Thyroid gland (tissue), 4 donors: ENCODE measurements around the gene TAF9. TPM values are rescaled to one million over a fixed set of nuclear protein-coding genes. Genes with fewer than 3 reads are reported as not detected.

Source experiments
- DNase-seq, 2 donors: peaks; one replicate each; pipeline ENCODE4 v3.0.0-alpha.2; 2019
- H3K27ac ChIP-seq, 3 donors: fragments of 200-600 bp; sonication (generic); 1 replicate in 2 of 3; 2 replicates in 1 of 3; pipeline ENCODE4 v1.5.1; 2016 to 2019; ENCODE audit warnings: mild to moderate bottlenecking in 1 of 3, moderate library complexity in 1 of 3
- H3K27me3 ChIP-seq: fragments of 200-600 bp; sonication (generic); one replicate; pipeline ENCODE4 v1.5.1; 2019
- H3K36me3 ChIP-seq, 2 donors: fragments of 200-600 bp; sonication (generic); one replicate each; pipeline ENCODE4 v1.5.1; 2016 to 2019
- H3K4me1 ChIP-seq, 2 donors: fragments of 200-600 bp; sonication (generic); one replicate each; pipeline ENCODE4 v1.5.1; 2017 to 2019
- H3K4me3 ChIP-seq, 3 donors: fragments of 200-600 bp; sonication (generic); replicated peaks in 1 of 3; 1 replicate in 2 of 3; 2 replicates in 1 of 3; pipeline ENCODE4 v1.5.1; 2016; ENCODE audit warnings: mild to moderate bottlenecking in 1 of 3
- H3K9me3 ChIP-seq: fragments of 200-600 bp; sonication (generic); one replicate; pipeline ENCODE4 v1.5.1; 2017
- POLR2A ChIP-seq, 2 donors: fragments of 450-650 bp; IDR thresholded peaks; one replicate each; pipeline ENCODE4 v1.6.1; 2017; ENCODE audit warnings: antibody characterized with exemption in 2 of 2, mild to moderate bottlenecking in 2 of 2, moderate library complexity in 1 of 2
- WGBS, 2 donors: methylation state at CpG; one replicate each; pipeline ENCODE4 v1.1.5; 2017; 5-methylcytosine and 5-hydroxymethylcytosine counted together
- intact Hi-C: fragments of 100-400 bp; cut with DNase I; formaldehyde crosslinking; loops from one replicate; pipeline ENCODE4 v1.15.1; 2023
- total RNA-seq, 4 donors: library from RNA; depleted of rRNA; stranded (reverse); fragments of >200 nt; gene quantifications; one replicate each; pipeline ENCODE4 v1.2.3, GENCODE V29; 2016
- TF ChIP-seq, protein P1 (sequence below), 6 experiments: fragments of 200-600 bp in 3 of 6; fragments of 450-650 bp in 3 of 6; sonication (generic) in 3 of 6; IDR thresholded peaks; one replicate each; pipeline ENCODE4 v1.5.1; 2016 to 2019; ENCODE audit warnings: antibody characterized with exemption in 6 of 6, mild to moderate bottlenecking in 2 of 6, inconsistent platforms in 1 of 6, moderate library complexity in 1 of 6

Gene TAF9, protein sequence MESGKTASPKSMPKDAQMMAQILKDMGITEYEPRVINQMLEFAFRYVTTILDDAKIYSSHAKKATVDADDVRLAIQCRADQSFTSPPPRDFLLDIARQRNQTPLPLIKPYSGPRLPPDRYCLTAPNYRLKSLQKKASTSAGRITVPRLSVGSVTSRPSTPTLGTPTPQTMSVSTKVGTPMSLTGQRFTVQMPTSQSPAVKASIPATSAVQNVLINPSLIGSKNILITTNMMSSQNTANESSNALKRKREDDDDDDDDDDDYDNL
- 10 to 100 TPM; 29.2 to 41.4 (median 39.2) TPM for total RNA-seq

DNA sequence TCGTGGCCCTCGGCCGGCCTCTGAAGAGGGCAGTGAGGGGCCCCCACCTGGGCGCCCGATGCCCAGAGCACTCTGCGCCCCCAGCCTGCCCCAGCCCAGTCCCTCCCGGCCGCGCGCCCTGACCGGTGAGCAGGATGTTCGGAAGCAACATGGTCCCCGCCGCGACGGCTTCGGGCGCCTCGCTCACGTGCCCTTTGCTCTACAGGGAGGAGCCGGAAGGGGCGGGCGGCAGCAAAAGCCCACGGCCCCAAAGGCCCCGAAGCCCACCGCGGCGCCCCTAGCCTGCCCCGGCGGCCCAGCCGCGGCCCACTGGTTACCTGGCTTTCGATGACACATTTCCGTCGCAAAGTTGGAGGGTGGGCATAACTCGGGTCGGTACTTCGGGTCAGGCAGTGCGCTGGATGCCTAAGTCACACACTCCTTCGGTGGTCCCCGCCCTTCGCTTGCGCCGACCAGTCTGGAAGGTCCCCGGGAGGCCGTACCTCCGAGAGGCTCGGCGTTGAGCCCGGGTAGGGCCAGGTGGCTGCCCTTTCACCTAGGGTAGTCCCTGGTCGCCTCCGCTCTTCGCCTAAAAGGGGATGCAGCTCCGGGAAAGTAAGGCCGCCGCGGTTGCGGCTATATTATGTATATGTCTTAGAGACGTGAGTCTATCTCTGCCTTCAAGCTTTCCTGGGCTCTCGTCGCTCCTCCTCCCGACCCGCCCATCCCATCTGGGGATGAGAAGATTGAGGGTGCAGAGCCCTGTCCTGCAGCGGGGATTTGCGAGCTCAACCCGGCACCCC lies at the start of gene TAF9, which contains the start of the genes AK6 and RAD17:
Gene TAF9, minus strand, starts transcription at position 181 of the 782 bp plus-strand sequence. CDS start 3,783 bp downstream, outside the sequence.
Gene AK6, minus strand, starts transcription at position 181 of the 782 bp plus-strand sequence. Its CDS starts 30 bp downstream, at position 151.
Gene RAD17, plus strand, starts transcription at position 479 of the 782 bp plus-strand sequence. CDS start 2,391 bp downstream, outside the sequence.
- intact Hi-C loops: no loop called here
- peak within 1 kb of the TSS; percentile 97 to 99 (median 97) for H3K27ac ChIP-seq
- peaks cover 6 to 14% of the 10 kb centered on the region in 2 donors for H3K36me3 ChIP-seq
- H3K9me3 ChIP-seq: no peaks in the 10 kb centered on the region
- peak; percentile 92 to 93 for DNase-seq
- peaks cover 9 to 21% of the 10 kb centered on the region in 2 donors for H3K4me1 ChIP-seq
- peak within 1 kb of the TSS; percentile 67 to 97 (median 80) for H3K4me3 ChIP-seq
- no peaks in the 10 kb centered on the region for H3K27me3 ChIP-seq
- TF ChIP-seq, protein P1, sequence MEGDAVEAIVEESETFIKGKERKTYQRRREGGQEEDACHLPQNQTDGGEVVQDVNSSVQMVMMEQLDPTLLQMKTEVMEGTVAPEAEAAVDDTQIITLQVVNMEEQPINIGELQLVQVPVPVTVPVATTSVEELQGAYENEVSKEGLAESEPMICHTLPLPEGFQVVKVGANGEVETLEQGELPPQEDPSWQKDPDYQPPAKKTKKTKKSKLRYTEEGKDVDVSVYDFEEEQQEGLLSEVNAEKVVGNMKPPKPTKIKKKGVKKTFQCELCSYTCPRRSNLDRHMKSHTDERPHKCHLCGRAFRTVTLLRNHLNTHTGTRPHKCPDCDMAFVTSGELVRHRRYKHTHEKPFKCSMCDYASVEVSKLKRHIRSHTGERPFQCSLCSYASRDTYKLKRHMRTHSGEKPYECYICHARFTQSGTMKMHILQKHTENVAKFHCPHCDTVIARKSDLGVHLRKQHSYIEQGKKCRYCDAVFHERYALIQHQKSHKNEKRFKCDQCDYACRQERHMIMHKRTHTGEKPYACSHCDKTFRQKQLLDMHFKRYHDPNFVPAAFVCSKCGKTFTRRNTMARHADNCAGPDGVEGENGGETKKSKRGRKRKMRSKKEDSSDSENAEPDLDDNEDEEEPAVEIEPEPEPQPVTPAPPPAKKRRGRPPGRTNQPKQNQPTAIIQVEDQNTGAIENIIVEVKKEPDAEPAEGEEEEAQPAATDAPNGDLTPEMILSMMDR (IDR thresholded peaks at IDR 0.05): no peak
- peak; percentile 22 to 68 for TF ChIP-seq POLR2A (IDR thresholded peaks at IDR 0.05)
- 0 to 2% methylated on average over 8 to 20 of the region's 66 CpGs for WGBS, 2 donors

GRCh38 chr5:69418554-69418953 lies 49.2 kb upstream of the TAF9 start:
- no peak for DNase-seq
- intact Hi-C loops: loop anchor here (5.0 kb wide), 1 partner anchor 74 kb away; the partner anchor contains the start of gene OCLN
- peaks cover 11 to 27% of the 10 kb centered on the region in 2 donors for H3K4me1 ChIP-seq
- no peaks in the 10 kb centered on the region for H3K27me3 ChIP-seq
- H3K4me3 ChIP-seq: no peak overlapping the region
- TF ChIP-seq, protein P1 (IDR thresholded peaks at IDR 0.05): no peak
- no peak for TF ChIP-seq POLR2A (IDR thresholded peaks at IDR 0.05)
- 26 to 31% methylated on average over 3 of the region's 3 CpGs for WGBS, 2 donors
- no peaks in the 10 kb centered on the region for H3K9me3 ChIP-seq
- peaks cover 0 to 9% of the 10 kb centered on the region in 2 donors for H3K36me3 ChIP-seq
- H3K27ac ChIP-seq: peak overlapping the region; percentile 88 to 99 (median 96)

DNA sequence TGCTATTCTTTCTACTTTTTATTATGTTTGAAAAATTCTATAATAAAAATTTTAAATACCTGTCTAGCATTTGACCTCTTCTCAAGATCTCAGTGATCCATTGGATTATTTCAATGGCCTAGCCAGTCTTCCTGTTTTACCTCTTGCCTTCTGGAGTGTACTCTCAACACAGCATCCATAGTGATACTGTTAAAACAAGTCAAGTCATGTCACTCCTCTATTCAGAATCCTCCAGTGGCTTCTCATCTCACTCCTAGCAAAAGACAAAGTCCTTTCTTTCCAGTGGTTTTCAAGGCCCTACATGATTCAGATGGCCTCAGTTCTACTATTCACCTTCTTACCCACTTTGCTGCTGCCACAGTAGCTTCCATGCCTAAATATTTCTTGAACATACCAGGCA lies 47.4 kb upstream of the TAF9 start:
- peaks cover 0 to 9% of the 10 kb centered on the region in 2 donors for H3K36me3 ChIP-seq
- H3K4me1 ChIP-seq: peaks cover 11 to 27% of the 10 kb centered on the region in 2 donors
- H3K27ac ChIP-seq: peak overlapping the region; percentile 88 to 99 (median 96)
- TF ChIP-seq, protein P1 (IDR thresholded peaks at IDR 0.05): no peak
- peak in 1 of 2 donors; percentile 62 for TF ChIP-seq POLR2A (IDR thresholded peaks at IDR 0.05)
- H3K27me3 ChIP-seq: no peaks in the 10 kb centered on the region
- no peaks in the 10 kb centered on the region for H3K9me3 ChIP-seq
- H3K4me3 ChIP-seq: peak overlapping the region in 1 of 3 donors; percentile 63
- no peak for DNase-seq
- intact Hi-C loops: loop anchor here (5.0 kb wide), 1 partner anchor 76 kb away; the partner anchor contains the start of gene OCLN

DNA sequence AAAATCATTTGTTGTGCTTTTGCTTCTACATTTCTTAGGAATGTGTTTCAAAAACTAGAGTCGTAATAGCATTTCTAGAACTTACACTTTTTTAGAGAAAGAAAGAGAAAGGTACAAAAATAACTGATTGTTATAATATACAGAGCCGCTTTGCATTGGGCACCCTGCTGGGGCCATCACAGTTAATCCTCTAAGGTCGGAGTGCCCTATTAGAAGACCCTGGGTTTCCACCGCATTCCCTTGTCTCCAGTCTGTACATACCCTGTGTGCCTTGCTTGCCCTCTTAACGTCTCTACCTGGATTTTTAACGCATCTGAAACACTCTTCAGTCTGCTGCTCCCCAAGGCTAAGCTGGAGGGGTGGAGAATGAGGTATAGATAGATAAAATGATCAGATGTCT lies 46.9 kb upstream of the TAF9 start:
- Histone ChIP-seq H3K9me3 (no peaks in the 10 kb centered on the region), H3K4me3 (peak overlapping the region; percentile 35 to 67 (median 63)), H3K36me3 (peaks cover 0 to 12% of the 10 kb centered on the region in 2 donors), H3K27ac (peak overlapping the region; percentile 88 to 99 (median 96)), H3K27me3 (no peaks in the 10 kb centered on the region), H3K4me1 (peaks cover 11 to 27% of the 10 kb centered on the region in 2 donors)
- intact Hi-C loops: loop anchor here (5.0 kb wide), 1 partner anchor 76 kb away; the partner anchor contains the start of gene OCLN
- TF ChIP-seq POLR2A (IDR thresholded peaks at IDR 0.05): no peak
- TF ChIP-seq, protein P1 (IDR thresholded peaks at IDR 0.05): no peak
- WGBS, 2 donors: 33 to 41% methylated on average over 6 of the region's 6 CpGs
- DNase-seq: peak; percentile 15 to 18
